Measurements from ENCODE around the gene PTK7.
"Not testable (repeated sequence)": the region's sequence is repeated elsewhere in the genome, so short reads cannot be mapped to it uniquely, and the experiment has no call there.

Gene PTK7

GRCh38 chr6:43127180-43127579 is 51.1 kb downstream of the PTK7 start:
- no peaks in the 10 kb centered on the region for H3K27me3 ChIP-seq (ENCODE audit: insufficient read depth, insufficient read length)
- H3K4me3 ChIP-seq (ENCODE audit: insufficient read length, low read depth): no peak overlapping the region
- no peak overlapping the region for H3K9ac ChIP-seq (ENCODE audit: insufficient read length, low read depth)
- TF ChIP-seq ZNF274 (IDR thresholded peaks at IDR 0.05; ENCODE audit: low read depth, low read length) (no peak), YY1 (IDR thresholded peaks at IDR 0.05; ENCODE audit: insufficient read depth, insufficient read length) (no peak), SUZ12 (IDR thresholded peaks at IDR 0.05; ENCODE audit: extremely low read depth, insufficient read depth, insufficient read length) (no peak)
- H3K4me1 ChIP-seq (ENCODE audit: insufficient read depth, insufficient read length): peaks cover 22% of the 10 kb centered on the region
- peaks cover 31% of the 10 kb centered on the region for H3K36me3 ChIP-seq (ENCODE audit: insufficient read depth, insufficient read length, low read length)
- H3K9me3 ChIP-seq (ENCODE audit: insufficient read depth, low read length): no peaks in the 10 kb centered on the region
- no peak for DNase-seq (ENCODE audit: low read depth, low spot score)

GRCh38 chr6:43127877-43128276 is 51.8 kb downstream of the PTK7 start:
- H3K9ac ChIP-seq (ENCODE audit: insufficient read length, low read depth): no peak overlapping the region
- H3K4me1 ChIP-seq (ENCODE audit: insufficient read depth, insufficient read length): peaks cover 20% of the 10 kb centered on the region
- no peaks in the 10 kb centered on the region for H3K9me3 ChIP-seq (ENCODE audit: insufficient read depth, low read length)
- no peaks in the 10 kb centered on the region for H3K27me3 ChIP-seq (ENCODE audit: insufficient read depth, insufficient read length)
- no peak overlapping the region for H3K4me3 ChIP-seq (ENCODE audit: insufficient read length, low read depth)
- H3K36me3 ChIP-seq (ENCODE audit: insufficient read depth, insufficient read length, low read length): peaks cover 37% of the 10 kb centered on the region
- DNase-seq (ENCODE audit: low read depth, low spot score): no peak
- no peak for TF ChIP-seq ZNF274 (IDR thresholded peaks at IDR 0.05; ENCODE audit: low read depth, low read length)
- no peak for TF ChIP-seq SUZ12 (IDR thresholded peaks at IDR 0.05; ENCODE audit: extremely low read depth, insufficient read depth, insufficient read length)
- no peak for TF ChIP-seq YY1 (IDR thresholded peaks at IDR 0.05; ENCODE audit: insufficient read depth, insufficient read length)

GRCh38 chr6:43128926-43129325 is 52.8 kb downstream of the PTK7 start:
- no peak for DNase-seq (ENCODE audit: low read depth, low spot score)
- peaks cover 39% of the 10 kb centered on the region for H3K36me3 ChIP-seq (ENCODE audit: insufficient read depth, insufficient read length, low read length)
- H3K4me3 ChIP-seq (ENCODE audit: insufficient read length, low read depth): no peak overlapping the region
- no peaks in the 10 kb centered on the region for H3K9me3 ChIP-seq (ENCODE audit: insufficient read depth, low read length)
- TF ChIP-seq SUZ12 (IDR thresholded peaks at IDR 0.05; ENCODE audit: extremely low read depth, insufficient read depth, insufficient read length): no peak
- no peak for TF ChIP-seq ZNF274 (IDR thresholded peaks at IDR 0.05; ENCODE audit: low read depth, low read length)
- no peak for TF ChIP-seq YY1 (IDR thresholded peaks at IDR 0.05; ENCODE audit: insufficient read depth, insufficient read length)
- peaks cover 14% of the 10 kb centered on the region for H3K4me1 ChIP-seq (ENCODE audit: insufficient read depth, insufficient read length)
- H3K27me3 ChIP-seq (ENCODE audit: insufficient read depth, insufficient read length): no peaks in the 10 kb centered on the region
- no peak overlapping the region for H3K9ac ChIP-seq (ENCODE audit: insufficient read length, low read depth)

GRCh38 chr6:43129434-43130194 is 53.5 kb downstream of the PTK7 start:
- Histone ChIP-seq H3K36me3 (ENCODE audit: insufficient read depth, insufficient read length, low read length) (peaks cover 42% of the 10 kb centered on the region), H3K4me3 (ENCODE audit: insufficient read length, low read depth) (no peak overlapping the region), H3K27me3 (ENCODE audit: insufficient read depth, insufficient read length) (no peaks in the 10 kb centered on the region), H3K9ac (ENCODE audit: insufficient read length, low read depth) (no peak overlapping the region), H3K9me3 (ENCODE audit: insufficient read depth, low read length) (no peaks in the 10 kb centered on the region), H3K4me1 (ENCODE audit: insufficient read depth, insufficient read length) (peaks cover 10% of the 10 kb centered on the region)
- TF ChIP-seq YY1 (IDR thresholded peaks at IDR 0.05; ENCODE audit: insufficient read depth, insufficient read length) (no peak), SUZ12 (IDR thresholded peaks at IDR 0.05; ENCODE audit: extremely low read depth, insufficient read depth, insufficient read length) (no peak), ZNF274 (IDR thresholded peaks at IDR 0.05; ENCODE audit: low read depth, low read length) (no peak)
- DNase-seq (ENCODE audit: low read depth, low spot score): no peak

GRCh38 chr6:43130429-43130828 is 54.3 kb downstream of the PTK7 start:
- H3K27me3 ChIP-seq (ENCODE audit: insufficient read depth, insufficient read length): no peaks in the 10 kb centered on the region
- DNase-seq (ENCODE audit: low read depth, low spot score): no peak
- peaks cover 47% of the 10 kb centered on the region for H3K36me3 ChIP-seq (ENCODE audit: insufficient read depth, insufficient read length, low read length)
- no peak overlapping the region for H3K9ac ChIP-seq (ENCODE audit: insufficient read length, low read depth)
- H3K4me3 ChIP-seq (ENCODE audit: insufficient read length, low read depth): no peak overlapping the region
- TF ChIP-seq ZNF274 (IDR thresholded peaks at IDR 0.05; ENCODE audit: low read depth, low read length) (no peak), YY1 (IDR thresholded peaks at IDR 0.05; ENCODE audit: insufficient read depth, insufficient read length) (no peak), SUZ12 (IDR thresholded peaks at IDR 0.05; ENCODE audit: extremely low read depth, insufficient read depth, insufficient read length) (no peak)
- no peaks in the 10 kb centered on the region for H3K9me3 ChIP-seq (ENCODE audit: insufficient read depth, low read length)
- H3K4me1 ChIP-seq (ENCODE audit: insufficient read depth, insufficient read length): peaks cover 9% of the 10 kb centered on the region

- H3K4me1 ChIP-seq (ENCODE audit: insufficient read depth, insufficient read length); H3K4me3 ChIP-seq (ENCODE audit: insufficient read length, low read depth); H3K9me3 ChIP-seq (ENCODE audit: insufficient read depth, low read length); H3K27me3 ChIP-seq (ENCODE audit: insufficient read depth, insufficient read length); DNase-seq (ENCODE audit: low read depth, low spot score); H3K9ac ChIP-seq (ENCODE audit: insufficient read length, low read depth): not testable (repeated sequence)
- H3K36me3 ChIP-seq (ENCODE audit: insufficient read depth, insufficient read length, low read length): peaks cover 49% of the 10 kb centered on the region
These were observed 55.3 kb downstream of the PTK7 start for GRCh38 chr6:43131379-43131778.

GRCh38 chr6:43138267-43138666 is 62.2 kb downstream of the PTK7 start:
- H3K4me1 ChIP-seq (ENCODE audit: insufficient read depth, insufficient read length): peaks cover 4% of the 10 kb centered on the region
- no peaks in the 10 kb centered on the region for H3K27me3 ChIP-seq (ENCODE audit: insufficient read depth, insufficient read length)
- H3K9ac ChIP-seq (ENCODE audit: insufficient read length, low read depth): no peak overlapping the region
- no peak for DNase-seq (ENCODE audit: low read depth, low spot score)
- no peak overlapping the region for H3K4me3 ChIP-seq (ENCODE audit: insufficient read length, low read depth)
- no peaks in the 10 kb centered on the region for H3K9me3 ChIP-seq (ENCODE audit: insufficient read depth, low read length)
- H3K36me3 ChIP-seq (ENCODE audit: insufficient read depth, insufficient read length, low read length): peaks cover 48% of the 10 kb centered on the region
- TF ChIP-seq SUZ12 (IDR thresholded peaks at IDR 0.05; ENCODE audit: extremely low read depth, insufficient read depth, insufficient read length) (no peak), YY1 (IDR thresholded peaks at IDR 0.05; ENCODE audit: insufficient read depth, insufficient read length) (no peak), ZNF274 (IDR thresholded peaks at IDR 0.05; ENCODE audit: low read depth, low read length) (no peak)

GRCh38 chr6:43139973-43140372 is 63.9 kb downstream of the PTK7 start:
- not testable (repeated sequence) for H3K27me3 ChIP-seq (ENCODE audit: insufficient read depth, insufficient read length); H3K9ac ChIP-seq (ENCODE audit: insufficient read length, low read depth); H3K4me1 ChIP-seq (ENCODE audit: insufficient read depth, insufficient read length); H3K4me3 ChIP-seq (ENCODE audit: insufficient read length, low read depth); DNase-seq (ENCODE audit: low read depth, low spot score); H3K9me3 ChIP-seq (ENCODE audit: insufficient read depth, low read length)
- H3K36me3 ChIP-seq (ENCODE audit: insufficient read depth, insufficient read length, low read length): peaks cover 56% of the 10 kb centered on the region
